HG03045 (cell line): Measurements from ENCODE around the gene UGT1A10.

Source experiments
- ATAC-seq: cut with Tn5 transposase; IDR thresholded peaks from one replicate; pipeline ENCODE4 v1.9.1; 2021; ENCODE audit warnings: mild to moderate bottlenecking, moderate library complexity; ENCODE audit not compliant: unreplicated experiment

Gene UGT1A10

DNA sequence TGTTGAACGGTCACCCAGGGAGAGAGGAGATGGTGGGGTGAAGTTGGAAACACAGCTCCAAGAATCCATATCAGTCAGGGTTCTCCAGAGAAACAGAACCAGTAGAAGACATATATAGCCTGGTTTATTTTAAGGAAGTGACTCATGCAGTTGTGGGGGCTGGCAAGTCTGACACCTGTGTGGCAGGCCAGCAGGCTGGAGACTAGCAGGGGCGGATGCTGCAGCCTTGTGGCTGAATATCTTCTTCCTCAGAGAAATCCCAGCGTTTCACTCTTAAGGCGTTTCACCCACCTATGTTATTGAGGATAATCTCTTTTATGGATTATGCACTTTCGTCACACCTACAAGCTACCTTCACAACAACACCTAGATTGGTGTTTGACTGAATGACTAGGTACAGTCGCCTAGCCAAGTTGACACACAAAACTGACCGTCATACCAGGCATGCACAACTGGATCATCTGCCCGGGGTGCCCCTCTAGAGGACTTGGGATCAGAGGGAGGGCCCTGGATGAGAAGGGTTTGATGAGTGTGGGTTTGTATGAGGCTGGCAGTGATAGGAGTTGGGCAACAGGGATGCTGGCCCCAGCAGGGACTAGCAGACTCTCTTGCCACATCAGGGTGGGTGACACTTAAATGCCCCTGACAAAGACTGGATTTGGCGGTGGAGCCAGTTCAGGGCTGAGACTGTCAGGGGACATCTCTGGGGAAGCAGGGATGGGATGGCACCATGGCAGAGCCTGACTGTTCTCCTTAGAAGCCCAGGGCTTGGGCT lies 165.3 kb downstream of the UGT1A10 start:
- ATAC-seq, result no peak

DNA sequence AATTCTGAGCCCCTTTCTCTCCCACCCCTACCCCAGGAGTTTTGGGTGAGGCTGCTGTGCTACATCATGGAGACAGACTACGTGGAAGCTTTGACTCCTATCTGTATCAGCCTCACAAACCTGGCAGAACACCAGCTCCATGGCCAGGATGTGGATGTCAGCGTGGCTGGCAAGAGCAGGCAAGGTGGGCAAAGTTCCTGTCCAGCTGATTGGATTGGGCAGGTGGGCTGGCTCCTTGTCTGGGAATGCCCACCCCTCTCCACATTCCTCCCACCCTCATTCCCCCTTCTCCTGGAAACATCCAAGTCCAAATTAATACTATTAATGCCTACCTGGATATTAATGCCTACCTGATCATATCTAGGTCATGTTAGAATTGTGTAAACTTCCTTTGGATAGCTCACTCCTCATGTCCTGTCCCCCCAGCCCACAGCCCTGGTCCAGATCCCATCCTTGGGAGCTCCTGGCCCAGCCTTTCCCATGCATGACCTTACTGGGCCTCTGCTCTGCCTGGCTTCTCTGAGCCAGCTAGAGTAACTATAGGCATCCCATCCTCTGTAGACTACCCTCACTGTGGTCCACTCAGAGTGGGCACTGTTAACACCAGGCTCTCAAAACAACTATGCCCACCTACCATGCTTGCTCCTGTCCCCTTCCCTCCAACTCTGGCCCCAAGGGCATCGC lies 166.0 kb downstream of the UGT1A10 start:
- no peak for ATAC-seq

GRCh38 chr2:233803292-233803911 lies 167.2 kb downstream of the UGT1A10 start:
- no peak for ATAC-seq

GRCh38 chr2:233803994-233804393 lies 167.7 kb downstream of the UGT1A10 start:
- no peak for ATAC-seq

DNA sequence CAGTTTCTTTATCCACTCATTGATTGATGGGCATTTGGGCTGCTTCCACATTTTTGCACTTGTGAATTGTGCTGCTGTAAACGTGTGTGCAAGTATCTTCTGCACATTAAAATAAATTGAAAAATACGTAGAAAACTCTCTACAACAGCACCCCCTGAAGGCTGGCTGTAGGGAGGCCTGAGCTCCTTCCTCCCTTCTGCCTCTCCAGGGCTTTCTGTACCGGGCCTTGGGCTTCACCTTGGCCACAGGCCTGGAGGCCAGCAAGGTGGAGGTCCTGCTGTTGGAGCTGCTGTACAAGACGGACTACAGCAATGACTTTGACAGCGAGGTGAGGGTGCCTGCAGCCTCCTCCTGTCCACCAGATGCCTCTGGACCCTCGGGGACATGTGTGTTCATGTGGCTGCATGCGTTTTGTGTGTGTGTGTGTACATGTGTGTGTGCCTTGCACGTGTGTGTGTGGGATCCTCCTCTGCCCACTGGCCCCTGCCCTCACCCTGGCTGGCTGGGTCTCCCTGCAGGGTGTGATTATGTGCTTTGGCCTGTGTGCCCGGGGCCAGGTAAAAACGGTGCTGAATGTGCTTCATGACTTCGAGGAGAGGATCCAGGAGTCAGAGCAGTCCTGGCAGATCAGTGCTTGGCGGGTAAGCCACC lies 171.1 kb downstream of the UGT1A10 start:
- ATAC-seq, result no peak

DNA sequence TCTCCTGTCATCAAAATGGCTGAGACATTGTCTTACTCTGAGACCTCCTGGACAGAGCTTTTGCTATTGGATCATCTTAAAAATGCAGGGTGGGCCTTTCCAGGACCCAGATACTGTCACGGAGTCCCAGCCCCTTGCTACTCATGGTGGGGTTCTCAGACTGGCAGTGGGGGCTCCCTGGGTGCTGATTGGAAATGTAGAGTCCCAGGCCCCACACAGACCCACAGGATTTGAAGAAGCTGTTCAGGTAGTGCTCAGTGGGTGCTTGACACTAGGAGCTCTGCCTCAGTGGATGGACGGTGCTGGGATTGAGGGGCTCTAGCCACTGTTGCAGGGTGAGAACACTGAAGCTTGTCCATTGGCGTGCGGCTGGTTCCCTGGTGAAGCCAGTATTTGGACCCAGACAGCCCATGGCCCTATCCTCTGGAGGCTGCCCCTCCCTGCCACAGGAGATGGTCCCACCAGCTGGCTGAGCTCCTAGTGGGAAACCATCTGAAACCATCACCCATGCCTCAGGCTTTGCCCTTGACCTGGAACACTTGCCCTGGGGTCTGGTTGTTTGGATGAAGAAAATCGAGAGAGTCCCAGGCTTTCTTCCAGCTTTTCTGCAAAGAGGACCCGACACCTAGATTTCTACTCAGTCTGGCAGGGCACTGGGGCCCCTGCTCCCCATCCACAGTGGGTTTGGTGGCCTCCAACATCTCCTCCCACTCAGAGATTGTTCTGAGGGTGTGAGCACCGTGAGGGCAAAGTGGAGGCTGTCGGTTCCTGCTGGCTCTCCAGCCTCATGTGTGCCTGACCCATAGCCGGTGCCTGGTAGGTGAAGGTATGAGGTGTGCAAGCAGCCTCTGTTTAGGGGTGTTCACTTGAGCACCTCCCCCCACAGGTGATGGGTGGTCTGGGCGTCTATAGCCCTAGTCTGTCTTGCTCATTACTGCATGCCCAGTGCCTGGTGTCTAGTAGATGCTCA lies 172.0 kb downstream of the UGT1A10 start:
- ATAC-seq, result no peak

DNA sequence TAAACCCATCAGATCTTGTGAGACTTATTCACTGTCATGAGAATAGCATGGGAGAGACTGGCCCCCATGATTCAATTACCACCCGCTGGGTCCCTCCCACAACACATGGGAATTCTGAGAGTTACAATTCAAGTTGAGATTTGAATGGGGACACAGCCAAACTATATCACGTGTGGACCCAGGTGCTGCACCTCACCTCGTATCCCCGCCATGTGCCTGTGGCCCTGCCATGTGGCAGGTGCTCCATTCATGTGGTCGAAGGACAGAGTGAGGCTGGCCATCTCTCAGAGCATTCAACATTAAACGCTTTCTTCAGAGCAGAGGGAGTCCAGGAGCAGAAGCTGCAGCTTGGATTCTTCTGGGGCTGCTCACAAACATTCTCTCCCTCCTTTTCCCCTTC lies 174.1 kb downstream of the UGT1A10 start:
- ATAC-seq, result no peak

DNA sequence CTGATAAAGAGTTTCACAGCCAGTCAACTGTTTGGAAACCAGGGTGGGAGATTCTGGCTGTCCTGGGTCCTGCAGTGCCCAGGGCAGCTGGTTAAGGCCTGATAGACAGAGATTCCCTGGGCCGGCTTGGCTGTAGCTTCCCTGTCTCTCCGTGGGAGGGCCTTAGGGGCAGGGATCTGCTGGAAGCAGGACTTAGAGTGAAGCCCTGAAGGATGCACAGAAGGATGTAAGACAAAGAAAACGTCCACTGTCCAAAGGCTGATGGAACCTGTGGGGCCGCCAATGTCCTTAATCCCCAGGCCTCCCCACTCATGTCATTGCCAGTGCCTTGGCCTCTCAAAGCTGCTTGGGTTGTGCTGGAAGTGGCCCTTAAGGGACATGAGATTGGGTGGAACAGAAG lies 174.8 kb downstream of the UGT1A10 start:
- no peak for ATAC-seq

GRCh38 chr2:233811732-233812131 lies 175.5 kb downstream of the UGT1A10 start:
- ATAC-seq, result no peak

- no peak for ATAC-seq
Observed at GRCh38 chr2:233813236-233814055, 177.2 kb downstream of the UGT1A10 start.

DNA sequence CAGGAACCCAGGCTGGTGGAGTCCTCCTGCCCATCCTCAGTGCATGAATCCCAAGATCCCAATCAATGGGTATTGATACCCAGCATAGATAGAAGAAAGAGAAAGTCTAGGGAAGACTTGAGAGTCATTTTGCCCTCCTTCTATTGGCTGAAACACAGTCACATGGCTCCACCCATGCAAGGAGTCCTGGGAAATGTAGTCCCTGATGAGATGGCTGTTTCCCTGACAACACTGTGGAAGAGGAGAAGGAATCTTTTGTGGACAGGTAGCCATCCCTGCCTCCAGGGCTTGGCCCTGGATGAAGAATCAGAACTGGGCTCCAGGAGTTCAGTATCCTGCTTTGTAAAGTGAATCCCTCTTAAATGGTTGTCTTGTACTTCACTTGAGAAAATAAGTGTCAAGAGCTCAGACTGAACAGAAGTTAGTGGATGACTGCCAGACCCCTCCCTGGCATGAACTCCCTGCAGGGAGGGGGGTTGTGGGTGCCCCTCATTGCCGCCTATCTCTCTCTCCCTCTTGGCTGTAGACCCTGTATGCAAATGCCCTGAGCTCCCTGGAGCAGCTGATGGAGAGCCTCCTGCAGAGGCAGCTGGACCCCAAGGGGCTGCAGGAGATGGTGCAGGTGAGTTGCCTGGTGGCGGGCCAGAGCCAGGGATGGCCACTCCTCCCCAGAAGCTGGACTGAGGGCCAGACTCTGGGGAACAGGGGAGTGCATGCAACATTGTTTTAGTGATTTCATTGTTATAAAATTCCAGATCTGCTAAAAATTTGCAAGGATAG lies 178.0 kb downstream of the UGT1A10 start:
- ATAC-seq, result no peak

- ATAC-seq, result no peak
Observed at GRCh38 chr2:233815861-233816260, 179.6 kb downstream of the UGT1A10 start.

- no peak for ATAC-seq
Observed at GRCh38 chr2:233816334-233816733, 180.1 kb downstream of the UGT1A10 start.

GRCh38 chr2:233816771-233817170 lies 180.5 kb downstream of the UGT1A10 start:
- ATAC-seq, result no peak

GRCh38 chr2:233817361-233817911 lies 181.2 kb downstream of the UGT1A10 start:
- ATAC-seq, result no peak

DNA sequence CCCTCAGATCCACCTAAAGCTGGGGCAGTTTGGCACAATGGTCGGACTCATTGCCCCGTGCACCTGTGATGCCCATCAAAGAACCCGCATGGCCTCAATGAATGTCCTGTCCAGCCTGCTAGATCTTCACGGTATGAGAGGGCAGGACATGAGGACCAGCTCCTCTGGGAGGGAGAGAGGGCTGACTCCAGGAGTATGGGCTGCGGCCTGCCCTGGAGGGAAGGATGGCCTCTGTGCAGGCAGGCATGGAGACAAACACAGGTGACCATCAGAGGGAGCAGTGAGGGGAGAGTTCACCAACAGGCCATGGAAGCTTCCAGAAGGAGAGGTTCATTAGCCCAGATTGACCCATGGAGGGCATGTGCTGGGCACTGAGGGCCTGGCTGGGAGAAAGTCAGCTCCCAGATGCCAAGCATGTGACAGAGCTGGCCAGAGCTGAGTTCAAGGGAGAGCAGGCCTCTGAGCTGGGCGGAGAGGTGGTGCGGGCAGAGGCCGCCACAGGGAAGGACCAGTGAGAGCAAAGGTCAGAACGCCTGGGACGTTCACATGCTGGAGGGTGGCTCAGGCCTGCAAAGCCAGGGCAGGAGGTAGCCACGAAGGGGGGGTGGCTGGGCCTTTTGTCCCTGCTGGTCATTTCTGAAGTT lies 181.9 kb downstream of the UGT1A10 start:
- ATAC-seq, result no peak

- ATAC-seq, result no peak
Observed at GRCh38 chr2:233818639-233819621, 182.7 kb downstream of the UGT1A10 start.
